Measurements from ENCODE around the gene ADARB1.

DNA sequence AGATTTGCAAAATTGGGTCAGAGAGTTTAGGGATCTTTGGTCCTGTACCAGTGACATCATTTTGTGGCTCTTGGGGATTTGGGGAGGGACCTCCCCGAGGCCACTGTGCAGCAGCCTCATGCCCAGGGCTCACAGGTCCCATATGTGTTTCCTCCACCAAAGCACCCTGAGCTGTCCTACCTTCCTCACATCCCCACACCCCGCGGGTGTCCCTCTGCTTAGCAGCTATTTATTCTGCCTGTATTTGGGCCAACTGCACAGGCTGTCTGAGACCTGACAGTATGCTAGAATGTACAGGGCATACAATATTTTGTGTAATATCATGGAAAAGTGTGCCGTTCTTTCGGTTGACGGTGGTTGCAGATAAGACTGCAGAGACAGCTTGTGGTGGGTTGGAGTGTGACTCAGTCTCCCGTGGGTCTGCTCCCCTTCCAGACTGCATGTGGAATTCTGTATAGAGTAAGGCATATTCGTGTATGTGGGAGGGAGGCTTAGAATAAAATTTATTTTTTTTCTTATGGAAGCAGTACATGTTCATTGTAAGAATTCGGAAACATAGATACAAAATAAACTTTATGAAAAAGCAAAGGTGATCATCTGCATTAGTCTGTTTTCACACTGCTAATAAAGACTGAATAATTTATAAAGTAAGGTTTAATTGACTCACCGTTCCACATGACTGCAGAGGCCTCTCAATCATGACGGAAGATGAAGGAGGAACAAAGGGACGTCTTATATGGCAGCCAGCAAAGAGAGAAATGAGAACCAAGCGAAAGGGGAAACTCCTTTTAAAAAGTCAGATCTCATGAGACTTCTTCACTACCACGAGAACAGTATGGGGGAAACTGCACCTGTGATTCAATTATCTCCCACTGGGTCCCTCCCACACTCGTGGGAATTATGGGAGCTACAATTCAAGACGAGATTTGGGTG is 84.4 kb downstream of the ADARB1 start:
- TF ChIP-seq POLR2A (IDR thresholded peaks at IDR 0.05; ENCODE audit: low read depth, low read length) = no peak
- no peak for TF ChIP-seq CTCF (conservative IDR thresholded peaks at IDR 0.05; ENCODE audit: low read depth, low read length)
- TF ChIP-seq RAD21 (IDR thresholded peaks at IDR 0.05; ENCODE audit: low read length) = no peak
- TF ChIP-seq RCOR1 (IDR thresholded peaks at IDR 0.05; ENCODE audit: insufficient replicate concordance, low read length) = no peak
- TF ChIP-seq MAFK (IDR thresholded peaks at IDR 0.05; ENCODE audit: low read depth, low read length) = no peak
- TF ChIP-seq MAZ (IDR thresholded peaks at IDR 0.05; ENCODE audit: borderline replicate concordance, low read depth, low read length) = no peak
- TF ChIP-seq RFX5 (IDR thresholded peaks at IDR 0.05; ENCODE audit: low read depth, low read length) = no peak
- TF ChIP-seq, protein P1, sequence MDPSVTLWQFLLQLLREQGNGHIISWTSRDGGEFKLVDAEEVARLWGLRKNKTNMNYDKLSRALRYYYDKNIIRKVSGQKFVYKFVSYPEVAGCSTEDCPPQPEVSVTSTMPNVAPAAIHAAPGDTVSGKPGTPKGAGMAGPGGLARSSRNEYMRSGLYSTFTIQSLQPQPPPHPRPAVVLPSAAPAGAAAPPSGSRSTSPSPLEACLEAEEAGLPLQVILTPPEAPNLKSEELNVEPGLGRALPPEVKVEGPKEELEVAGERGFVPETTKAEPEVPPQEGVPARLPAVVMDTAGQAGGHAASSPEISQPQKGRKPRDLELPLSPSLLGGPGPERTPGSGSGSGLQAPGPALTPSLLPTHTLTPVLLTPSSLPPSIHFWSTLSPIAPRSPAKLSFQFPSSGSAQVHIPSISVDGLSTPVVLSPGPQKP (IDR thresholded peaks at IDR 0.05; ENCODE audit: borderline replicate concordance, low read depth, low read length) = no peak
- no peak for TF ChIP-seq SMC3 (IDR thresholded peaks at IDR 0.05; ENCODE audit: low read depth, low read length)
- no peak for TF ChIP-seq MXI1 (IDR thresholded peaks at IDR 0.05; ENCODE audit: borderline replicate concordance, low read depth, low read length)
- TF ChIP-seq USF2 (IDR thresholded peaks at IDR 0.05; ENCODE audit: low read depth, low read length) = no peak
- no peak for TF ChIP-seq BHLHE40 (IDR thresholded peaks at IDR 0.05; ENCODE audit: low read depth, low read length)
- TF ChIP-seq FOS (IDR thresholded peaks at IDR 0.05; ENCODE audit: low read depth, low read length) = no peak

All from IMR-90 (cell line).